HL-60/S4 (cell line): Measurements from ENCODE around the gene ATP7A.
"Not testable (repeated sequence)": the region's sequence is repeated elsewhere in the genome, so short reads cannot be mapped to it uniquely, and the experiment has no call there.

Experiments used
- in situ Hi-C: fragments of 300-500 bp; cut with MboI; formaldehyde crosslinking; loops from 2 replicates; pipeline ENCODE4 v1.14.3; 2022; ENCODE audit warnings: low sequenced_read_pairs

The ATP7A gene

DNA sequence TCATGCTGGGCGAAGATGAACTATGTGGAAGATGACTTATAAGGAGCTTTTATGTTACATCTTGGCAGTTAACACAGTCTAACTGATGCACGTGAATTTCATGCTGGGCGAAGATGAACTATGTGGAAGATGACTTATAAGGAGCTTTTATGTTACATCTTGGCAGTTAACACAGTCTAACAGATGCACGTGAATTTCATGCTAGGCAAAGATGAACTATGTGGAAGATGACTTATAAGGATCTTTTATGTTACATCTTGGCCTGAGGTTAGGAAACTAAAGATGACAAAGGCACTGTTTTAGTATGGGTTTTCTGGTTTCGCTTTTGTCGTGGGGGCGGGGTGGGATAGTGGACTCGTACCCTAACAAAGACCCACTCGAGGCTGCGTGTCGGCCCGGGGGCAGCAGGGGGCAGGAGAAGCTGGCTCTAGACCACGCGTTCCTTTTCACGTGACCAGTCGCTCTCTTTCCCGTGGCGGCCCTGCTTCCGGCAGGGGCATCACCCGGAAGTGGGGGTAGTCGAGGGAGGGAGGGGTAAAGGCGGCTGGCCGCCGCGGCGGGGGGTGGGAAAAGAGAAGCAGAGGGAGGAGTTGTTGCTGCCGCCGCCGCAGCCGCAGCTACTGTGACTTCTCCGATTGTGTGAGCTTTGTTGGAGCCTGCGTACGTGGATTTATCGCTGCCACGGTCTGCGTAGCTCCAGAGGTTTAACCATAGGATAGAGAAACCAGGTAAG lies at the start of gene ATP7A:
Gene ATP7A (plus strand): TSS at position 586 of the 733 bp plus-strand sequence. CDS start 60,949 bp downstream, outside the sequence.
- in situ Hi-C loops: no loop called here

- in situ Hi-C loops: no loop called here
These were observed 35.1 kb upstream of the ATP7A start for GRCh38 chrX:77875372-77875771.

DNA sequence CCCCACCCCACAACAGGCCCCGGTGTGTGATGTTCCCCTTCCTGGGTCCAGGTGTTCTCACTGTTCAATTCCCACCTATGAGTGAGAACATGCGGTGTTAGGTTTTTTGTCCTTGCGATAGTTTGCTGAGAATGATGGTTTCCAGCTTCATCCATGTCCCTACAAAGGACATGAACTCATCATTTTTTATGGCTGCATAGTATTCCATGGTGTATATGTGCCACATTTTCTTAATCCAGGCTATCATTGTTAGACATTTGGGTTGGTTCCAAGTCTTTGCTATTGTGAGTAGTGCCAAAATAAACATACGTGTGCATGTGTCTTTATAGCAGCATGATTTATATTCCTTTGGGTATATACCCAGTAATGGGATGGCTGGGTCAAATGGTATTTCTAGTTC lies 29.1 kb upstream of the ATP7A start:
- in situ Hi-C loops: not testable (repeated sequence)

DNA sequence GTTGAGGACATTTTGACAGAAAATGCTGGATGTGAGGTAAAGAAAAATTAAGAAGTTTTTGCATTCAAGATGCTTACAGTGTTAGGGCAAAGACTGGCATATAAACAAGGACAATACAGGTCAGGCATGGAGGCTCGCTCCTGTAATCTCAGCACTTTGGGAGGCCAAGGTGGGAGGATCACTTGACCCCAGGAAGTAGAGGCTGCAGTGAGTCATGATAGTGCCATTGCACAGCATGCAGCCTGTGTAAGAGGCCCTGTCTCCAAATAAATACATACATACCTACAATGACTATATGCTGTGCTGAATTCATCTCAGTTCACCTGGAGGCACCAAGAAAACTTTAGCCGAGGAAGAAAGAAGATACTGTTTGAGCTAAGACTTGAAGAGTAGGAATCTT lies 17.6 kb upstream of the ATP7A start:
- in situ Hi-C loops: no loop called here

DNA sequence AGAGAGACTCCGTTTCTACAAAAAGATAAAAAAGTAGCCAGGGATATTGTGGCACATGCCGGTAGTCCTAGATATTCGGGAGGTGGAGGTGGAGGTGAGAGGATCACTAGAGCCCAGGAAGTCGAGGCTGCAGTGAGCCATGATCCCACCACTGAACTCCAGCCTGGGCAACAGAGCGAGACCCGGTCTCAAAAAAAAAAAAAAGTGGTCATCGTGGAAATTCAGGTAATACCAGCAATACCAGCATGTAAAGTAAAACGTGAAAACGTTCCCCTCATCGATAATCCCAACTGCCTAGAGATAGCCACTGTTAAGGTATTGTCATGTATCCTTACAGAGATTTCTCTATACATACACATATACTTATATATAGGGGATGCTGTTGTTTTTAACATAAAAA lies 16.8 kb upstream of the ATP7A start:
- in situ Hi-C loops: no loop called here

- in situ Hi-C loops: no loop called here
These were observed 15.3 kb upstream of the ATP7A start, which contains the start of gene MAGT1 for GRCh38 chrX:77894921-77895886. Gene MAGT1, minus strand, starts transcription at chrX:77895435. Its CDS starts 25 bp downstream, at chrX:77895410.

DNA sequence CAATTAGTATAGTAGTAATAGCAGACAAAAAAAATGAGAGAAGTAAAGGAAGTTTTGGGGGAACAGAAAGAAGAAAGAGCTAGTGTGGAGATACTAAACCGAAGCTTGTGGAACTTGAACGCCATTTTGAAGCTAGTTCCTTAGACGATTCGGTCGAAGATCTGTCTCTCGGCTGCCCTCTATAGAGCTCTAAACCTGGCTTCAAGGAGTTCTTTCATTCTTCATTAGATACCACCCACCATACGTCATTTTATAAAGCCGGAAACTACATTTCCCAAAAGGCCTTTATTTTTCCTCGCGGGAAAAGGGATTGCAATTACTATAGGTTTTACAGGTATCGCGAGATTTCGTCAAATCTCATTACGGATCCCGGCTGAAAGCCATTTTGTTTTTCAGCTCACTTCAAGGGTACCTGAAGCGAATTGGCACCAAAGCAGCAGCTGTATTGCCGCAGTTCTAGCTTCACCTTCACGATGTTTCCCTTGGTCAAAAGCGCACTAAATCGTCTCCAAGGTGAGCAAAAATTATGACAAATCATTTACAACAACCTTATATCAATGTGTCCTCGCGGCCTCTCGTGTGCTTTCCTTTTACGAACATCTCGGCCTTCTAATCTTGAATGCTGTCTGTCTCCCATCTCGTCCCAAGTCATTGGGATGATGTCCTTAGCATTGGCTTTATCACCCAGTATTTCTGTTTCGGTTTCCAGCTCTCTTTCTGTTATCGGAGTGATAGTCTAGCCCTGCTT lies 11.2 kb upstream of the ATP7A start, which contains the start of gene COX7B:
Gene COX7B (plus strand): TSS at position 388 of the 748 bp plus-strand sequence. CDS start 86 bp downstream, at position 474.
- in situ Hi-C loops: no loop called here

DNA sequence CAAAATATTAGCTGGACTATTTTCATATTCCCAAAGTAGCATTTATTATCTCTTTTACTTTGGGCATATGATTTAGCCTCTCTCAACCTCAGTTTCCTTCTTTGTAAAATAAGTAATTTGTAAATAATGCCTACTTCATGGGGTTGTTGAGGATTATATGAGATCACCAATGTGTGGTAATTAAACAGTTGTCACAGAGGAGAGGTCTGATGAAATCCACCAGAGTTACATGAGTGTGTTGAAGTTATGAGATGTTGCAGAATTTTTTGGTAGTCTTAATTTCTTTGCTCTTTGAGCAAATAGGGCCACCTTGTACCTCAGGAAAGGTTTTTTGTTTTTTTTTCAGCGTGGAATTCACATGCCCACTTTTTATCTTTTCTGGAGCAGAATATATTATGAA lies 9.8 kb upstream of the ATP7A start:
- in situ Hi-C loops: no loop called here

- in situ Hi-C loops: no loop called here
These were observed 9.0 kb upstream of the ATP7A start for GRCh38 chrX:77901506-77901905.

DNA sequence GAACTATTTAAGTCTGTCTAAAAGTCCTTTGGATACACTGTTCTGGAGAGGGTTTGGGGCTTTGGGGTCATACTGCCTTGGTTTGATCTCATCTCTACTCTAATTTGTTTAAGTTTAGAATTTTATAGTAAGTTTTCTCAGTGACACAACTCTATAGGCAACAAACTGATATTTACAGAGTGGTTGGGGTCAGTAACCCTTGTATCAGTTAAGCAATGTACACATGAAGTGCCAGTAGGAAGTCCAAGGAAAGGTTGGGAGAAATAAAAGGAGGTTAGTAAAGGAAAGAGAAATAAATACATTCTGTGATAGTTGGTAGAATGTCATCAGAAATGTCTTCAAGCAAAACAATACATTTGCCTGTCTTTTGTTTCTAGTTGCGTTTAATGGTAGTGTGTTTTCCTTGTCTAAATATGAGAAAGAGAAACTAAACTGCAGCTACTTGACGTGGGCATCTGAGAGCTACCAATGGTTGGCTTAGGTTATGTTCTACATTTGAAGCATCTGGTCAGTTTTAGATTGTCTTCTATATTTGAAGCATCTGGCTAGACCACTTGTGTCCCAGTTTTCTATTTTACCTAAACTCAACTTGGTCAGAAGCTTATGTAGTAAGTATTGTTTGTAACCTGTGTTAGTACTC lies 6.9 kb downstream of the ATP7A start:
- in situ Hi-C loops: no loop called here

DNA sequence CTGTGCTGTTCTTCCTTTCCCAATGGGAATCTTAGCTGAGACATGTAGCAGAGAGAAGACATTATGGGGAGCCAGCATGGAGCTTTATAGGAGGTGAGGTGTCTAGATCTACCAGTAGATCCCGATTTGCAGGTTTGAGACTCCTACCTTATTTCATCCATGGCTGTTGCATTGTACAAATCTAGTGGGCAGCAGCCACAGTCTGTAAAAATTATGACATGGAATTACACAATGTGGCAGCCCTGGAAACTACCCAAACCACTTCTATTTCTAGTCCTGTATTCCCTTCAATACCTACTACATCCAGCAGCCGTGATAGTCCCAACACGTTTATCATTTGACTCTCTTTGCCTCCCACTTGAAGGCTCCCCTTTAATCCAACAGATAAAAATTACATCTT lies 8.1 kb downstream of the ATP7A start:
- in situ Hi-C loops: no loop called here

DNA sequence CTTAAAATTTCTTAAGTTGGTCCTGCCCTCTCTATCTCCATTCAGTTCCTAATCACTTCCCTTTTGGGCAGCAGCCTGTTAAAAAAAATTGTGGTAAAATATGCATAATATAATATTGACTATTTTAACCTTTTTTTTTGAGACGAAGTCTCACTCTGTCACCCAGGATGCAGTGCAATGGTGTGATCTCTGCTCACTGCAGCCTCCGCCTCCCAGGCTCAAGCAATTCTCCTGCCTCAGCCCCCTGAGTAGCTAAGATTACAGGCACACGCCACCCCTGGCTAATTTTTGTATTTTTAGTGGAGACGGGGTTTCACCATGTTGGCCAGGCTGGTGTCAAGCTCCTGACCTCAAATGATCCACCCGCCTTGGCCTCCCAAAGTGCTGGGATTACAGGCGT lies 8.9 kb downstream of the ATP7A start:
- in situ Hi-C loops: not testable (repeated sequence)

GRCh38 chrX:77922787-77923186 lies 12.3 kb downstream of the ATP7A start:
- in situ Hi-C loops: no loop called here

- in situ Hi-C loops: no loop called here
These were observed 13.9 kb downstream of the ATP7A start for GRCh38 chrX:77924320-77924859.

DNA sequence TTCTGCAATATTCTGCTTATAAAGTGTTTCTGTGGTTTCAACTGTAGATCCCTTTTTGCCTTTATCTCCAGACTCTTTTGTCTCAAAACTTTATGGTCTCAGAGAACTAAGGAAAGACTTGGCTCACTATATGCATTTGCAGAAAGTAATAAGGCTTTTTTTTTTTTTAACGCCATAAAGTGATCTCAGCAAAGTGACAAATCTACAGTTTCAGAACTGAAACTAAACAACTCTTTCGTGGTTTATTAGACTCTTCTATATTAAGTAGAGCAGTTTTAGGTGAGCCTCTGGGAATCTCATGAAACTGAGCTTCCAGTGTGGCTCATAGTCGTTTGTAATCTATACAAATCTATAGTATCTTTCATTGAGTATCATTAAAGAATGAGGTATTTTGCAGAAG lies 15.3 kb downstream of the ATP7A start:
- in situ Hi-C loops: no loop called here

DNA sequence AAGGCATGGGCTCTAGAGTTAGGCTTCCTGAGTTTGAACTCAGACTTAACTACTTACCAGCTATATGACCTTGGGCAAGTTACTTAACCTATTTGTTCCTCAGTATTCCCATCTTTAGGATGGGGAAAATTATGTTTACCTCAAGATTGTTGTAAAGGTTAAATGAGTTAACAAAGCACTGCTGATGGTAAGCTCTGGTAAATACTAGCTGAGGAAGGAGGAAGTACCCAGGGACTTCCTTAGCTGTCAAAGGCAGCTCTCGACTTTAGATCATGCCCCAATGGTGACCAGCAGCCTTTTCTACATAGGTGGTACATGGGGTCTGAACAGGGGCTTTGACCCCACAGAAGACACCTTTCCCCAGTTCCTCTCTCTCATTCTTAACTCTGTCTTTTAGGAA lies 20.1 kb downstream of the ATP7A start:
- in situ Hi-C loops: no loop called here

DNA sequence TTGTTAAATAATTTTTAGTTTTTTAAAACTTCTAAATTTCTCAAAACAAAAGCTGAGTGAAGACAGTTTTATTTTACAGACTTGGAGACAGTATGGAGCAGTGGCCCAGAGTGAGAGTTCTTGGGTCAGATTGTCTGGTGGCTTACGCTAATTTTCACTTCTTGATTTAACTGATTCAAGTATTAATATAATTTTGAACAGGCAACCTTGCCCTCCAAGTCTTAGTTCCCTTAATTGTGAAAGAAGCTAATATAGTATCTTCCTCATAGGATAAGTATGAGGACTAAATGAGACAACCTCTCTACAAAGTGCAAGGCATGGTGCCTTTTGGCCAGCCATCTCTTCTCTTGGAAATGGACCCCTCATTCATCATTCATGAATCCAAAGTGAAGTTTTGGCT lies 25.4 kb downstream of the ATP7A start:
- in situ Hi-C loops: no loop called here

GRCh38 chrX:77936299-77936698 lies 25.8 kb downstream of the ATP7A start:
- in situ Hi-C loops: no loop called here

GRCh38 chrX:77937291-77937690 lies 26.8 kb downstream of the ATP7A start:
- in situ Hi-C loops: no loop called here

DNA sequence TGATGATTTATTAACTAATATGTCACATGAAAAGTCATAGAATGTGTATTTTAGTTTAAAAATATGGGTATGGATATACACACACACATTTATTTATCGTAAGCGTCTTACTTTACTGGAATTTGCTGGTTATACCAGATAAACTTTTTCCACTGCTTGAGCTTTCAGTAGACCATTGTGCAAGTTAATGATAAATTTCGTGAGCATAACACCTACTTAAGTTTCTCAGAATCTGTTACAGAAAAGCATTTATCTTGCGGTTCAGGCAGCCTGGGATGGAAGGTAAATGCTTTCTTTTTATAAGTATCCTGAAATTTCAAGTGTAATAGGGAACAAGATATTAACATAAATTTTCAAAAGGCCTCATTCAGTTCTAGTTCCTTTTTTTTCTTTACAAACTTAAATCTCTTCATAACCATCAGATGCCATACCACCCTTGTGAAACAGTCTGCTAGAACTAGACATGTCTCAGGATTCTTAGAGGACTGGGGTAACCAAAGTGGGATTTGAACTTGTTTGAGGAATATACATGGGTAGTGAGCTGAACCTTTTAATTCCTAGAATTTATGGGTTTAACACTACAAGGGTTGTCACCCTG lies 27.7 kb downstream of the ATP7A start:
- in situ Hi-C loops: no loop called here
